VCaP (cell line): Measurements from ENCODE around the gene RAC2.

Source experiments
- H3K27ac ChIP-seq: fragments of 450-650 bp; 2 replicates; pipeline ENCODE4 v1.5.1; 2017
- TF ChIP-seq, protein P1 (sequence below): fragments of 450-650 bp; conservative IDR thresholded peaks from 2 replicates; pipeline ENCODE4 v1.5.1; 2017; ENCODE audit warnings: mild to moderate bottlenecking, moderate library complexity

Gene RAC2

GRCh38 chr22:37259540-37260029 lies 15.5 kb upstream of the RAC2 start:
- no peak overlapping the region for H3K27ac ChIP-seq
- TF ChIP-seq, protein P1, sequence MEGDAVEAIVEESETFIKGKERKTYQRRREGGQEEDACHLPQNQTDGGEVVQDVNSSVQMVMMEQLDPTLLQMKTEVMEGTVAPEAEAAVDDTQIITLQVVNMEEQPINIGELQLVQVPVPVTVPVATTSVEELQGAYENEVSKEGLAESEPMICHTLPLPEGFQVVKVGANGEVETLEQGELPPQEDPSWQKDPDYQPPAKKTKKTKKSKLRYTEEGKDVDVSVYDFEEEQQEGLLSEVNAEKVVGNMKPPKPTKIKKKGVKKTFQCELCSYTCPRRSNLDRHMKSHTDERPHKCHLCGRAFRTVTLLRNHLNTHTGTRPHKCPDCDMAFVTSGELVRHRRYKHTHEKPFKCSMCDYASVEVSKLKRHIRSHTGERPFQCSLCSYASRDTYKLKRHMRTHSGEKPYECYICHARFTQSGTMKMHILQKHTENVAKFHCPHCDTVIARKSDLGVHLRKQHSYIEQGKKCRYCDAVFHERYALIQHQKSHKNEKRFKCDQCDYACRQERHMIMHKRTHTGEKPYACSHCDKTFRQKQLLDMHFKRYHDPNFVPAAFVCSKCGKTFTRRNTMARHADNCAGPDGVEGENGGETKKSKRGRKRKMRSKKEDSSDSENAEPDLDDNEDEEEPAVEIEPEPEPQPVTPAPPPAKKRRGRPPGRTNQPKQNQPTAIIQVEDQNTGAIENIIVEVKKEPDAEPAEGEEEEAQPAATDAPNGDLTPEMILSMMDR: peak; percentile 63

DNA sequence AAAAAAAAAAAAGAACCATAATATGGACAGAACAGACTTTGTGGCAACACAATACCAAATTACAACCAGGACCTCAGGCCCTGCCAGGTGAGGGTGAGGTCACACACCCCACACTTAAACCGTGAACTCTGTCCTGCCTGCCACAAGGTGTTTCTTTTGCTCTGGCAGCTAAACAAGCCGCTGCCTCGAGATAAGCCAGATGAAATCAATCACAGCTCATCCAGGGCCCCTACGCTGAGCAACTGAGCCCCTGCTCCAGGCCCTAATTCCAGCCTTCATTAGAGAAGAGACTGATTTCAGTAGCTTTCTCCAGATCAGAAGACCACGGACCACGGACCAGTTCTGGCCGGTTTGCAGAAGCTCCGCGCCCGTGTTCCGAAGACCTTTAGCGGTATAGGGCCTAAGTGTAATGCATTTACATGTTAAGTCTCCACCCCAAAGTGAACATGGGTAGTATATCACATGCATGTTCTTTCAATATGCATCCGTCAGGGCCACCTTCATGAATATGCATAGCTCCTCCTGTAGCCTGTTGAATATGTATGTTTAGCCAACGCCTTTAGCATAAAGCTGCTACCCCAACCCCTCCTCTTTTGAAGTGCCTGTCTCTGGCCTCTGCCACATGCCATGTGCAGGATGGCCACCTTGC lies 14.8 kb upstream of the RAC2 start:
- TF ChIP-seq, protein P1: no peak
- H3K27ac ChIP-seq: no peak overlapping the region

DNA sequence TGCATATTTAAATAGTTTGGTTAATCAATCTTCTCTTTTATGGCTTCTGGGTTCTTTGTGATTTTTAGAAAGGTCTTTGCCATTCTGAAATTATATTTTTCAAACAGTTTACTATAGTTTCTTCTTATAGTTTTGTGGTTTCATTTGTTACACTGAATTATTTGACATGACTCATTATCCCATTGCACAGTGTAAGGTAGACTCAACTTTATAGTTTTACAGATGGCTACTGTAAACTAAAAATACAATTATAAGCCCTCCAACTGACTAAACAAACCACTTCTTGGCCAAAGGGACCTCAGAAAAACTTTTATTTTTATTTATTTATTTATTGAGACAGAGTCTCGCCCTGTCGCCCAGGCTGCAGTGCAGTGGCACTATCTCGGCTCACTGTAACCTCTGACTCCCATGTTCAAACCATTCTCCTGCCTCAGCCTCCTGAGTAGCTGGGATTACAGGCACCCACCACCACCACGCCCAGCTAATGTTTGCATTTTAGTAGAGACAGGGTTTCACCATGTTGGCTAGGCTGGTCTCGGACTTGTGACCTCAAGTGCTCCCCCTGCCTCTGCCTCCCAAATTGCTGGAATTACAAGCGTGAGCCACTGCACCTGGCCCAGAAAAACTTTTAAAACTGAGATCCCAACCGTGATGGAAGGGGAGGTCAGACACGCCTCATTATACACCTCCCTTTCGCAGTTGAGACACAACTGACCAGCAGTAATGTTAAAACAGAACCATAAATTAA lies 14.1 kb upstream of the RAC2 start:
- TF ChIP-seq, protein P1: no peak
- H3K27ac ChIP-seq: no peak overlapping the region

GRCh38 chr22:37256075-37256726 lies 12.1 kb upstream of the RAC2 start:
- H3K27ac ChIP-seq: no peak overlapping the region

GRCh38 chr22:37255558-37256006 lies 11.5 kb upstream of the RAC2 start:
- no peak overlapping the region for H3K27ac ChIP-seq
- TF ChIP-seq, protein P1: no peak

More at GRCh38 chr22:37256075-37256726, 12.1 kb upstream of the RAC2 start:
- TF ChIP-seq, protein P1: no peak

DNA sequence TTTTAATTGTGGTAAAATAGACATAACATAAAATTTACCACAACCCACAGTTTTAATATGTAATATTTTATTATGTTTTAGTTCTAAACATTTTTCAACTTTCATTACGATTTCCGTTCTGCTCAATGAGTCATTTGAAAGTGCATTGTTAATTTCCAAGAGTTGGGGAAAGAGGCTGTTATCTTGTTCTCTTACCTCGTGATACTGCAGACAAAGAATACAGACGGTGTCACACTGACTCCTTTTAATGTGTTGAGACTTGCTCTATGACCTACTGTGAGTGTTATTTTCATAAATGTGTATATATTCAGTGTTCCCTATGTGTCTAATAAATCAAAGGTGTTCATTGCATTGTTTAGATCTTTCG lies 10.8 kb upstream of the RAC2 start:
- TF ChIP-seq, protein P1: no peak

GRCh38 chr22:37254209-37254866 lies 10.3 kb upstream of the RAC2 start:
- TF ChIP-seq, protein P1: no peak
- no peak overlapping the region for H3K27ac ChIP-seq

More for the DNA sequence above, 10.8 kb upstream of the RAC2 start:
- H3K27ac ChIP-seq: no peak overlapping the region
